GM06990 (cell line): ENCODE data around the gene SAP25.

Source experiments
- DNase-seq: peaks from one replicate; pipeline ENCODE4 v3.0.0-alpha.2; 2011; ENCODE audit not compliant: insufficient read length; ENCODE audit errors: extremely low read depth
- H3K27me3 ChIP-seq: replicated peaks from 2 replicates; pipeline ENCODE4 v1.6.0; 2011; ENCODE audit warnings: low read length; ENCODE audit not compliant: control insufficient read depth, insufficient read depth
- H3K36me3 ChIP-seq: 2 replicates; pipeline ENCODE4 v1.5.1; 2011; ENCODE audit warnings: low read length; ENCODE audit not compliant: control insufficient read depth, insufficient read depth
- H3K4me3 ChIP-seq: replicated peaks from 2 replicates; pipeline ENCODE4 v1.5.1; 2011; ENCODE audit warnings: low read depth, mild to moderate bottlenecking, control low read depth, low read length
- TF ChIP-seq, protein P1 (sequence below): IDR thresholded peaks from 2 replicates; pipeline ENCODE4 v1.5.1; 2011; ENCODE audit warnings: low read length, control low read depth, mild to moderate bottlenecking, inconsistent platforms; ENCODE audit not compliant: insufficient read depth, poor library complexity, severe bottlenecking

Gene SAP25

GRCh38 chr7:100600730-100601038 is 27.0 kb upstream of the SAP25 start:
- Histone ChIP-seq H3K4me3 (no peak overlapping the region), H3K36me3 (no peaks in the 10 kb centered on the region), H3K27me3 (no peaks in the 10 kb centered on the region)
- DNase-seq, result no peak
- TF ChIP-seq, protein P1, sequence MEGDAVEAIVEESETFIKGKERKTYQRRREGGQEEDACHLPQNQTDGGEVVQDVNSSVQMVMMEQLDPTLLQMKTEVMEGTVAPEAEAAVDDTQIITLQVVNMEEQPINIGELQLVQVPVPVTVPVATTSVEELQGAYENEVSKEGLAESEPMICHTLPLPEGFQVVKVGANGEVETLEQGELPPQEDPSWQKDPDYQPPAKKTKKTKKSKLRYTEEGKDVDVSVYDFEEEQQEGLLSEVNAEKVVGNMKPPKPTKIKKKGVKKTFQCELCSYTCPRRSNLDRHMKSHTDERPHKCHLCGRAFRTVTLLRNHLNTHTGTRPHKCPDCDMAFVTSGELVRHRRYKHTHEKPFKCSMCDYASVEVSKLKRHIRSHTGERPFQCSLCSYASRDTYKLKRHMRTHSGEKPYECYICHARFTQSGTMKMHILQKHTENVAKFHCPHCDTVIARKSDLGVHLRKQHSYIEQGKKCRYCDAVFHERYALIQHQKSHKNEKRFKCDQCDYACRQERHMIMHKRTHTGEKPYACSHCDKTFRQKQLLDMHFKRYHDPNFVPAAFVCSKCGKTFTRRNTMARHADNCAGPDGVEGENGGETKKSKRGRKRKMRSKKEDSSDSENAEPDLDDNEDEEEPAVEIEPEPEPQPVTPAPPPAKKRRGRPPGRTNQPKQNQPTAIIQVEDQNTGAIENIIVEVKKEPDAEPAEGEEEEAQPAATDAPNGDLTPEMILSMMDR, result no peak

- H3K36me3 ChIP-seq, result no peaks in the 10 kb centered on the region
- DNase-seq, result no peak
- TF ChIP-seq, protein P1, result peak; percentile 56
- H3K27me3 ChIP-seq, result no peaks in the 10 kb centered on the region
- no peak overlapping the region for H3K4me3 ChIP-seq
Observed at GRCh38 chr7:100599911-100600729, 26.4 kb upstream of the SAP25 start.

- TF ChIP-seq, protein P1, result no peak
- Histone ChIP-seq H3K36me3 (no peaks in the 10 kb centered on the region), H3K4me3 (no peak overlapping the region), H3K27me3 (no peaks in the 10 kb centered on the region)
- DNase-seq, result no peak
Observed at GRCh38 chr7:100598425-100598824, 24.7 kb upstream of the SAP25 start.

DNA sequence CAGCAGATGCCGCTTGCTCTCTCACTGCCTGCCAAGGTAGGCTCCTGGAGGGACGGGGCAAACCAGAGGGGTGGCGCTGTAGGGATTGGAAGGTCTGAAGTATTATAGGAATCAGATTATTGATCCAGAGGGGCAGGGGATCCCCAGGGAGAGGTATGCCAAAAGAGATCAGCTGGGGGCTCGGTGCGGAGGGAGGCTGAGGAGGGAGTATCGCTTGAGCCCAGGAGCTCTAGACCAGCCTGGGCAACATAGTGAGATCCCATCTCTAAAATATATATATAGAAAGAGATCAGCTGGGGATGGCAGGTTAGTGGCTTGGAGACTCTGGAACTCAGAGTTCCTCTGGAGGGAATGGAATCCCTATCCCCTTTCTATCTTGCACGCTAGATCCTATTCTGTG is 21.5 kb upstream of the SAP25 start:
- DNase-seq, result no peak
- no peaks in the 10 kb centered on the region; the same call in 1 of the 2 replicates for H3K27me3 ChIP-seq
- TF ChIP-seq, protein P1, result no peak
- no peaks in the 10 kb centered on the region for H3K36me3 ChIP-seq
- no peak overlapping the region for H3K4me3 ChIP-seq

DNA sequence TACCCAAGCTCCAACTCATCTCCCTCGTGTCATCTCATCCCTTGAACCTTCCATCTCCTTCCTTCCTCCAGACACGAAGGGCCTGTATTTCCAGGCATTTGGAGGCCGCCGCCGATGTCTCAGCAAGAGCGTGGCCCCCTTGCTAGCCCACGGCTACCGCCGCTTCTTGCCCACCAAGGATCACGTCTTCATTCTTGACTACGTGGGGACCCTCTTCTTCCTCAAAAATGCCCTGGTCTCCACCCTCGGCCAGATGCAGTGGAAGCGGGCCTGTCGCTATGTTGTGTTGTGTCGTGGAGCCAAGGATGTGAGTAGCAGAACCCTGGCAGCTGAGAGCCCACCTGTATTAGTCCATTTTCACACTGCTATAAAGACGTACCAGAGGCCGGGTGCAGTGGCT is 17.9 kb upstream of the SAP25 start:
- no peaks in the 10 kb centered on the region; the same call in 1 of the 2 replicates for H3K27me3 ChIP-seq
- TF ChIP-seq, protein P1, result no peak
- H3K36me3 ChIP-seq, result no peaks in the 10 kb centered on the region
- H3K4me3 ChIP-seq, result no peak overlapping the region
- no peak for DNase-seq
